Cardiac muscle cell (in vitro differentiated cells and primary cell): ENCODE results near the gene FNDC3B. TPM values are rescaled to one million over a fixed set of nuclear protein-coding genes. Genes with fewer than 3 reads are reported as not detected.

ENCODE experiments used
- DNase-seq, 2 donors: peaks; one replicate each; pipeline versions ENCODE4 v3.0.0 to v3.0.0-alpha.2; 2010 to 2017; ENCODE audit warnings: low read depth in 1 of 2, low spot score in 1 of 2
- H3K27ac ChIP-seq: fragments of 200-600 bp; sonication (generic); 2 replicates; pipeline ENCODE4 v1.5.1; 2016
- H3K27me3 ChIP-seq: fragments of 200-600 bp; sonication (generic); 2 replicates; pipeline ENCODE4 v1.6.0; 2016; ENCODE audit warnings: control low read depth
- H3K36me3 ChIP-seq: fragments of 200-600 bp; sonication (generic); 2 replicates; pipeline ENCODE4 v1.5.1; 2016; ENCODE audit warnings: control low read depth
- H3K4me1 ChIP-seq: fragments of 200-600 bp; sonication (generic); 2 replicates; pipeline ENCODE4 v1.8.1; 2017; ENCODE audit warnings: low read depth, mild to moderate bottlenecking, mixed run types
- H3K4me3 ChIP-seq: fragments of 200-600 bp; sonication (generic); 2 replicates; pipeline ENCODE4 v1.5.1; 2016; ENCODE audit warnings: mild to moderate bottlenecking
- H3K9me3 ChIP-seq: fragments of 200-600 bp; sonication (generic); 2 replicates; pipeline ENCODE4 v1.5.1; 2017; ENCODE audit warnings: low read depth, mild to moderate bottlenecking, control low read depth
- polyA plus RNA-seq: library from polyadenylated mRNA; unstranded; fragments of >200 nt; fragmentation: Nextera tagmentation; extraction: Ambion mirVana; gene quantifications from 2 replicates; pipeline ENCODE4 v1.2.1, GENCODE V29; 2016
- total RNA-seq: library from RNA; depleted of rRNA; stranded (reverse); fragments of >200 nt; gene quantifications from 2 replicates; pipeline ENCODE4 v1.2.3, GENCODE V29; 2016
- TF ChIP-seq, protein P1 (sequence below): IDR thresholded peaks from 2 replicates; pipeline ENCODE4 v1.5.1; 2012; ENCODE audit warnings: low read depth, mild to moderate bottlenecking, low read length

Gene FNDC3B
- total and polyA plus RNA-seq, 2 experiments from 2014 or later = 55.2 to 62.3 TPM

DNA sequence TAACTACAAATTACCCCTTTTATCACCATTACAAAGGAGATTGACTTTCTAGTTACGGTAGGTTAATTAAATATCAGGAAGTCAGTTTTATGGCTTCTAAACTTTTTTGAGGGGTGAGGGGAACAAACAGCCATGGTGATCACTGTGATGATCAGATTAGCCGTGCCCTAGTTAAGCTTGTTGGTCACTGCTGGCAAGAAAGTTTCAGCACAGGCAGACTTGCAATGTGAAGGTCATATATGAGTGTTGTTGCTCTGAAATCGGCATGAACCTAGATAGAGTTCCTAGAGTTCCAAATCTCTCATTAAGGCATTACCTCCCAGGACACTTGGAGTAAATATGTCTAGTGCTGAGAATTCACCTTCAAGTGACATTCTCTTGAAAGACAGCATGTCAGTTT, 252.3 kb downstream of the FNDC3B start:
- H3K4me1 ChIP-seq = peaks cover 44% of the 10 kb centered on the region
- DNase-seq = peak in 1 of 2 donors; percentile 43
- H3K36me3 ChIP-seq = peaks cover 10% of the 10 kb centered on the region
- no peaks in the 10 kb centered on the region for H3K27me3 ChIP-seq
- no peaks in the 10 kb centered on the region for H3K9me3 ChIP-seq
- TF ChIP-seq, protein P1, sequence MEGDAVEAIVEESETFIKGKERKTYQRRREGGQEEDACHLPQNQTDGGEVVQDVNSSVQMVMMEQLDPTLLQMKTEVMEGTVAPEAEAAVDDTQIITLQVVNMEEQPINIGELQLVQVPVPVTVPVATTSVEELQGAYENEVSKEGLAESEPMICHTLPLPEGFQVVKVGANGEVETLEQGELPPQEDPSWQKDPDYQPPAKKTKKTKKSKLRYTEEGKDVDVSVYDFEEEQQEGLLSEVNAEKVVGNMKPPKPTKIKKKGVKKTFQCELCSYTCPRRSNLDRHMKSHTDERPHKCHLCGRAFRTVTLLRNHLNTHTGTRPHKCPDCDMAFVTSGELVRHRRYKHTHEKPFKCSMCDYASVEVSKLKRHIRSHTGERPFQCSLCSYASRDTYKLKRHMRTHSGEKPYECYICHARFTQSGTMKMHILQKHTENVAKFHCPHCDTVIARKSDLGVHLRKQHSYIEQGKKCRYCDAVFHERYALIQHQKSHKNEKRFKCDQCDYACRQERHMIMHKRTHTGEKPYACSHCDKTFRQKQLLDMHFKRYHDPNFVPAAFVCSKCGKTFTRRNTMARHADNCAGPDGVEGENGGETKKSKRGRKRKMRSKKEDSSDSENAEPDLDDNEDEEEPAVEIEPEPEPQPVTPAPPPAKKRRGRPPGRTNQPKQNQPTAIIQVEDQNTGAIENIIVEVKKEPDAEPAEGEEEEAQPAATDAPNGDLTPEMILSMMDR = no peak
- peak overlapping the region; percentile 79 for H3K27ac ChIP-seq
- H3K4me3 ChIP-seq = no peak overlapping the region

- Histone ChIP-seq H3K27me3 (no peaks in the 10 kb centered on the region), H3K9me3 (no peaks in the 10 kb centered on the region), H3K4me1 (peaks cover 37% of the 10 kb centered on the region), H3K4me3 (no peak overlapping the region), H3K36me3 (peaks cover 13% of the 10 kb centered on the region), H3K27ac (peak overlapping the region; percentile 79)
- no peak for DNase-seq
- TF ChIP-seq, protein P1 = no peak
Observed at GRCh38 chr3:172292422-172292821, 253.0 kb downstream of the FNDC3B start.

- peaks cover 13% of the 10 kb centered on the region for H3K36me3 ChIP-seq
- H3K4me1 ChIP-seq = peaks cover 30% of the 10 kb centered on the region
- no peak overlapping the region for H3K4me3 ChIP-seq
- DNase-seq = no peak
- TF ChIP-seq, protein P1 = no peak
- no peaks in the 10 kb centered on the region for H3K27me3 ChIP-seq
- H3K9me3 ChIP-seq = no peaks in the 10 kb centered on the region
- H3K27ac ChIP-seq = peak overlapping the region; percentile 79
Observed at GRCh38 chr3:172293093-172293492, 253.7 kb downstream of the FNDC3B start.

DNA sequence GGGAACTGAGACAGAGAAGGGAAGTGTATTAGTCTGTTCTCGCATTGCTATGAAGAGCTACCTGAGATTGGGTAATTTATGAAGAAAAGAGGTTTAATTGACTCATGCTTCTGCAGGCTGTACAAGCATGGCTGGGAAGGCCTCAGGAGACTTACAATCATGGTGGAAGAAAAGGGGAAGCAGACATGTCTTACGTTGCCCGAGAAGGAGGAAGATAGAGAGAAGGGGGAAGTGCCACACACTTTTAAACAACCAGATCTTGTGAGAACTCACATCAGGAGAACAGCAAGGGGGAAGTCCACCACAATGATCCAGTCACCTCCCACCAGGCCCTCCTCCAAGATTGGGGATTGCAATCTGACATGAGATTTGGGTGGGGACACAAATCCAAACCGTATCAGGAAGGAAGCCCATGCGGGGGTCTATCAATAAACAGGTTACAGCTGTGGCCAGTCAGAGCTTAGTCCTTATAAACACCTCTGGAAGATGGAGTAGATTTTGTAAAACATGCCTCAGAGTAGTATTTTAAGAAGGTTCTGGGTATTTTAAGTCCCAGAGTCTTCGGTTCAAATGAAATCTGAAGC, 254.9 kb downstream of the FNDC3B start:
- peaks cover 23% of the 10 kb centered on the region for H3K36me3 ChIP-seq
- TF ChIP-seq, protein P1 = no peak

GRCh38 chr3:172296248-172296974, 257.0 kb downstream of the FNDC3B start:
- Histone ChIP-seq H3K9me3 (no peaks in the 10 kb centered on the region), H3K36me3 (peaks cover 31% of the 10 kb centered on the region), H3K27ac (peak overlapping the region; percentile 40)

More for the DNA sequence above, 254.9 kb downstream of the FNDC3B start:
- Histone ChIP-seq H3K9me3 (no peaks in the 10 kb centered on the region), H3K27ac (no peak overlapping the region), H3K4me1 (peaks cover 25% of the 10 kb centered on the region), H3K4me3 (no peak overlapping the region), H3K27me3 (no peaks in the 10 kb centered on the region)
- DNase-seq = no peak

More at GRCh38 chr3:172296248-172296974, 257.0 kb downstream of the FNDC3B start:
- Histone ChIP-seq H3K4me1 (peaks cover 16% of the 10 kb centered on the region), H3K27me3 (no peaks in the 10 kb centered on the region), H3K4me3 (no peak overlapping the region)
- TF ChIP-seq, protein P1 = no peak
- DNase-seq = no peak
